Uterus (tissue), 4 donors: ENCODE results near the gene RORB. TPM values are rescaled to one million over a fixed set of nuclear protein-coding genes. Genes with fewer than 3 reads are reported as not detected.

Experiments
- DNase-seq, 2 donors: peaks; one replicate each; pipeline ENCODE4 v3.0.0-alpha.2; 2019 to 2020
- H3K27ac ChIP-seq, 2 donors: fragments of 200-600 bp; sonication (generic); 1 replicate in 1 of 2; 2 replicates in 1 of 2; pipeline ENCODE4 v1.5.1; 2016 to 2018
- H3K27me3 ChIP-seq, 2 donors: fragments of 200-600 bp; sonication (generic); one replicate each; pipeline ENCODE4 v1.5.1; 2018 to 2019; ENCODE audit warnings: control low read depth in 1 of 2
- H3K36me3 ChIP-seq, 2 donors: fragments of 200-600 bp; sonication (generic); one replicate each; pipeline ENCODE4 v1.5.1; 2019; ENCODE audit warnings: control low read depth in 1 of 2
- H3K4me1 ChIP-seq, 2 donors: fragments of 200-600 bp; sonication (generic); one replicate each; pipeline ENCODE4 v1.5.1; 2018 to 2019; ENCODE audit warnings: control low read depth in 1 of 2
- H3K4me3 ChIP-seq, 2 donors: fragments of 200-600 bp; sonication (generic); 1 replicate in 1 of 2; 2 replicates in 1 of 2; pipeline ENCODE4 v1.5.1; 2018 to 2019; ENCODE audit warnings: mild to moderate bottlenecking in 1 of 2
- H3K9me3 ChIP-seq, 2 donors: fragments of 200-600 bp; sonication (generic); one replicate each; pipeline ENCODE4 v1.5.1; 2019; ENCODE audit warnings: control low read depth in 1 of 2
- CTCF ChIP-seq, 4 experiments: fragments of 200-600 bp in 2 of 4; fragments of 450-650 bp in 2 of 4; sonication (generic) in 2 of 4; IDR thresholded peaks; one replicate each; pipeline ENCODE4 v1.5.1; 2016 to 2019; ENCODE audit warnings: antibody characterized with exemption in 4 of 4, mild to moderate bottlenecking in 2 of 4, moderate library complexity in 1 of 4
- POLR2A ChIP-seq, 2 donors: fragments of 450-650 bp; IDR thresholded peaks; one replicate each; pipeline ENCODE4 v1.6.1; 2016; ENCODE audit warnings: antibody characterized with exemption in 2 of 2, mild to moderate bottlenecking in 1 of 2, moderate library complexity in 1 of 2
- intact Hi-C: fragments of 100-400 bp; cut with DNase I; formaldehyde crosslinking; loops from one replicate; pipeline ENCODE4 v1.15.1; 2023; ENCODE audit warnings: low total_unique reads
- total RNA-seq, 4 donors: library from RNA; depleted of rRNA in 3 of 4; stranded (reverse); fragments of >200 nt in 3 of 4; gene quantifications; one replicate each; pipeline versions ENCODE4 v1.1.0 to v1.2.4, GENCODE V29; 2014 to 2023
- donor health status: DM: yes; HTN: yes; CAD: no.

RORB gene
- total RNA-seq, 4 donors from 2014 or later, result under 0.01 to 32.1 (median 0.64) TPM

GRCh38 chr9:74533253-74533652 lies 36.1 kb downstream of the RORB start:
- H3K4me3 ChIP-seq, result no peak overlapping the region
- no peak overlapping the region for H3K27ac ChIP-seq
- TF ChIP-seq CTCF (IDR thresholded peaks at IDR 0.05) (no peak), POLR2A (IDR thresholded peaks at IDR 0.05) (no peak)
- no peaks in the 10 kb centered on the region for H3K36me3 ChIP-seq
- H3K27me3 ChIP-seq, result no peaks in the 10 kb centered on the region
- intact Hi-C loops, result no loop called here
- no peaks in the 10 kb centered on the region for H3K4me1 ChIP-seq
- DNase-seq, result no peak
- H3K9me3 ChIP-seq, result no peaks in the 10 kb centered on the region

DNA sequence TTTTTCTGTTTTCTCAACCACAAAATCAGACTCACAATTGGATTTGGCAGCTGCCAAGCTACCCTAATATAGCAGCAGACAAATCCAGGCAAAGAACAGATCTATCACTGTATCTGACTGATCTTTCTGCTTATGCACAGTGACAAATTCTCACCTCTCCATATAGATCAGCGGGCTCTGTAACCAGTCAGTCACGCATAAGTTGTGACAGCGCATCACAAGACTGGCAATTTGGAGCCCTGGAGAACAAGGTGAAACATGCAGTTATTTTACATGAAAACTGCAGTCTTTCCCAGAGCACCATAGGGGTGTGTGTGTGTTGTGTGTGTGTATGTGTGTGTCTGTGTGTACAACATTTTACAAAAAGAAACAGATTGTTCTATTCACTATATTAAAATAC lies 37.7 kb downstream of the RORB start:
- H3K4me3 ChIP-seq, result no peak overlapping the region
- no peak for DNase-seq
- TF ChIP-seq POLR2A (IDR thresholded peaks at IDR 0.05) (no peak), CTCF (IDR thresholded peaks at IDR 0.05) (no peak)
- no peak overlapping the region for H3K27ac ChIP-seq
- no peaks in the 10 kb centered on the region for H3K27me3 ChIP-seq
- no peaks in the 10 kb centered on the region for H3K9me3 ChIP-seq
- no peaks in the 10 kb centered on the region for H3K36me3 ChIP-seq
- intact Hi-C loops, result no loop called here
- no peaks in the 10 kb centered on the region for H3K4me1 ChIP-seq

DNA sequence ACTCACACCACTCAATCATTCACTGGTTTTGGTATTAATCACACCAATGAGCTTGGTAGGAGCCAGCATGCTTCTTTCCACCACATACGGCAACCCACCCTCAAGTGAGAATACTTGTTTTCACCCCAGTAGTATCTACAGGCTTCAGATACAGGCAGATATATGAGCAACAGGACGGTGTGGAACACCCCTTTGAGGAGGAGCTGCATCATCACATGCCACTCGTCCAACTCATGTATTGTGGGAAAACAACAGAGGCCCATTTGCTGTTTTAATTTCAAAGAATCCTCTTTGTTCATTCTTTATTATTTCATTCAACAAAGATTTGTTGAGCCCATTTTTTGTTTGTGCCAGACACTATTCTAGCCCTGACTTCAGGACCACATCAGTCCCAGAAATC lies 46.0 kb downstream of the RORB start:
- H3K36me3 ChIP-seq, result no peaks in the 10 kb centered on the region
- no peak overlapping the region for H3K27ac ChIP-seq
- no peak for DNase-seq
- no peaks in the 10 kb centered on the region for H3K9me3 ChIP-seq
- no peaks in the 10 kb centered on the region for H3K4me1 ChIP-seq
- H3K27me3 ChIP-seq, result no peaks in the 10 kb centered on the region
- TF ChIP-seq POLR2A (IDR thresholded peaks at IDR 0.05), result no peak
- TF ChIP-seq CTCF (IDR thresholded peaks at IDR 0.05), result no peak
- H3K4me3 ChIP-seq, result no peak overlapping the region
- intact Hi-C loops, result no loop called here

DNA sequence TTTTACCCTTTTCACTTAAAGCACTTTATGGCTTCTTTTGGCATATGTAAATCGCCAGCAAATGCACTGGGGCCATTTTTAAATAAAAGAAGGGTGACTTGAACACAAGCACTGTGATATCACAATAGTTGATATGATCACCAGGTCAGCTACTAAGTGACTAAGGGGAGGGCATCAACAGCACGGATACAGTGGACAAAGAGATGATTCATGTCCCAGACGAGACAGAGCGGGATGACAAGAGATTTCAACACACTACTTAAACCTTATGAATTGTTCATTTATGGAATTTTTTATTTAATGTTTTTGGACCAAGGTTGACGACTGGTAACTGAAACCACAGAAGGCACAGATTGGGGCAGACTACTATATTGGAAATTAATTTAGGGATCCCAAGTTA lies 54.1 kb downstream of the RORB start:
- Histone ChIP-seq H3K4me3 (no peak overlapping the region), H3K9me3 (no peaks in the 10 kb centered on the region), H3K36me3 (no peaks in the 10 kb centered on the region), H3K27me3 (no peaks in the 10 kb centered on the region), H3K27ac (no peak overlapping the region), H3K4me1 (no peaks in the 10 kb centered on the region)
- intact Hi-C loops, result no loop called here
- no peak for DNase-seq
- TF ChIP-seq CTCF (IDR thresholded peaks at IDR 0.05) (no peak), POLR2A (IDR thresholded peaks at IDR 0.05) (no peak)

DNA sequence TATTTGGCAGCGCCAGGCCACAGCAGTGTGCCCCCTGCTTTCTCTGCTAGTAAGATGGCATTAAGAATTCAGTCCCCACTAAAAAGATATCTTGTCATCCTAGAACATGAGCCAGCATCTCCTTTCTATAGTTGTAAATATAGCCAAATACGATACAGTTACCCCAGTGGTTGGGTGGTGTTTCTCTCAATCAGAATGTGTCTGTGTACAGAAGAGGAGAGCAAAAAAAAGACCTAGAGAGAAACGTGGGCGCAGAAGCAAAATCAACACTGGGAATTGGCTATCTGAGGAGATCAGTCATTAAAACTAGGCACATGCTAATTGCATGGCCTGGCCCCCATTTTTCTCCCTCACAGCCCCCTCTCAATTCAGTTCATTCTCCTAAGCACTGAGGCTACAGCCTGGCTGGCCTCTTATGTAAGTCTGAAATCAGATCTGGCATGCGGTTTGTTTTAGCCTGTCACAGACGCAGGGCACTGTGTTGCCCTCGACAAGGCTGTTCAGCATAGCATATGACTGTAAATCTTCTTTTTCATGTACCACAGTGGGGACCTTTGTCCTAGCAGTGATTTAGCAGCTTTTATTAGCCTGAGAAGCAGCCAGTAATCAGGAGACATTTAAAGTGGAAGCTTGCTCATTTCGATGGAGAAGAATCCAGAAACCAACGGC lies 57.8 kb downstream of the RORB start:
- H3K9me3 ChIP-seq, result no peaks in the 10 kb centered on the region
- H3K27ac ChIP-seq, result no peak overlapping the region
- no peak overlapping the region for H3K4me3 ChIP-seq
- H3K27me3 ChIP-seq, result no peaks in the 10 kb centered on the region
- H3K4me1 ChIP-seq, result no peaks in the 10 kb centered on the region
- no peaks in the 10 kb centered on the region for H3K36me3 ChIP-seq
- intact Hi-C loops, result no loop called here
- no peak for TF ChIP-seq POLR2A (IDR thresholded peaks at IDR 0.05)
- no peak for TF ChIP-seq CTCF (IDR thresholded peaks at IDR 0.05)
- DNase-seq, result no peak
